SK-N-SH (cell line): ENCODE data around the gene POLR1E. TPM values are rescaled to one million over a fixed set of nuclear protein-coding genes. Genes with fewer than 3 reads are reported as not detected.

Experiments used
- CTCF ChIA-PET: fragments of 300-600, 350-600 bp; formaldehyde crosslinking; extraction: SDS; loops from one replicate; lab custom pipeline; 2021; lab: Yijun Ruan, JAX
- POLR2A ChIA-PET: fragments of 350-600 bp; sonication (Branson Sonifier 250); formaldehyde crosslinking; extraction: SDS; loops from one replicate; lab custom pipeline; 2020; ENCODE audit warnings: antibody characterized with exemption, inconsistent platforms; lab: Yijun Ruan, JAX
- DNase-seq: peaks from one replicate; pipeline ENCODE4 v3.0.0; 2012
- H2AFZ ChIP-seq: fragments of 200-600 bp; sonication (generic); 2 replicates; pipeline ENCODE4 v1.8.1; 2016; ENCODE audit warnings: antibody characterized with exemption, mild to moderate bottlenecking, low read depth
- H3F3A ChIP-seq: fragments of 200-600 bp; sonication (generic); replicated peaks from 2 replicates; pipeline ENCODE3; 2016; ENCODE audit warnings: antibody characterized with exemption, mild to moderate bottlenecking; ENCODE audit not compliant: insufficient read depth
- H3K27ac ChIP-seq, 2 experiments: fragments of 200-500 bp in 1 of 2; fragments of 200-600 bp in 1 of 2; sonication (Bioruptor generic) in 1 of 2; sonication (generic), shearing (Covaris generic) in 1 of 2; 2 replicates each; pipeline versions ENCODE4 v1.5.1 to v1.6.1; 2014 to 2016; ENCODE audit warnings: low read depth in 2 of 2, inconsistent platforms in 1 of 2, low read length in 1 of 2, mild to moderate bottlenecking in 1 of 2, mixed read lengths in 1 of 2
- H3K27me3 ChIP-seq: fragments of 200-600 bp; sonication (generic), shearing (Covaris generic); 2 replicates; pipeline ENCODE4 v1.6.1; 2016; ENCODE audit warnings: mixed run types; ENCODE audit not compliant: insufficient read depth
- H3K36me3 ChIP-seq, 2 experiments: fragments of 200-500 bp in 1 of 2; fragments of 200-600 bp in 1 of 2; sonication (Bioruptor generic) in 1 of 2; sonication (generic) in 1 of 2; replicated peaks in 1 of 2; 2 replicates each; pipeline versions ENCODE3 to v1.5.1; 2014 to 2016; ENCODE audit warnings: low read length in 1 of 2, mild to moderate bottlenecking in 1 of 2; ENCODE audit not compliant: insufficient read depth in 2 of 2, control insufficient read depth in 1 of 2
- H3K4me1 ChIP-seq, 2 experiments: fragments of 200-500 bp in 1 of 2; fragments of 200-600 bp in 1 of 2; sonication (Bioruptor generic) in 1 of 2; sonication (generic), shearing (Covaris generic) in 1 of 2; 2 replicates each; pipeline versions ENCODE4 v1.5.1 to v1.6.1; 2014 to 2016; ENCODE audit warnings: low read depth in 1 of 2, low read length in 1 of 2, mixed run types in 1 of 2; ENCODE audit not compliant: insufficient read depth in 2 of 2, control insufficient read depth in 1 of 2
- H3K4me2 ChIP-seq: fragments of 200-600 bp; sonication (generic), shearing (Covaris generic); 2 replicates; pipeline ENCODE4 v1.6.1; 2017; ENCODE audit warnings: mixed run types
- H3K4me3 ChIP-seq, 2 experiments: fragments of 200-500 bp in 1 of 2; fragments of 200-600 bp in 1 of 2; sonication (Bioruptor generic) in 1 of 2; sonication (generic), shearing (Covaris generic) in 1 of 2; 2 replicates each; pipeline versions ENCODE4 v1.5.1 to v1.8.1; 2014 to 2016; ENCODE audit warnings: low read depth in 2 of 2, inconsistent platforms in 1 of 2, low read length in 1 of 2, mild to moderate bottlenecking in 1 of 2, mixed read lengths in 1 of 2, moderate library complexity in 1 of 2
- H3K79me2 ChIP-seq: fragments of 200-600 bp; sonication (generic); 2 replicates; pipeline ENCODE4 v1.8.1; 2017; ENCODE audit warnings: mild to moderate bottlenecking; ENCODE audit not compliant: insufficient read depth
- H3K9ac ChIP-seq: fragments of 200-600 bp; sonication (generic); 2 replicates; pipeline ENCODE4 v1.6.1; 2017; ENCODE audit warnings: mixed run types
- H3K9me2 ChIP-seq: fragments of 200-600 bp; sonication (generic); 2 replicates; pipeline ENCODE4 v1.6.1; 2017; ENCODE audit warnings: mixed run types
- H3K9me3 ChIP-seq: fragments of 200-600 bp; sonication (generic); 2 replicates; pipeline ENCODE4 v1.6.1; 2017; ENCODE audit warnings: mixed run types, mild to moderate bottlenecking, moderate library complexity
- H4K20me1 ChIP-seq: fragments of 200-600 bp; sonication (generic); 2 replicates; pipeline ENCODE4 v1.6.1; 2017; ENCODE audit warnings: mild to moderate bottlenecking, mixed run types; ENCODE audit not compliant: insufficient read depth
- EP300 ChIP-seq, 2 experiments: IDR thresholded peaks; 2 replicates each; pipeline versions ENCODE4 v1.4.0 to v1.6.1; 2012; ENCODE audit warnings: borderline replicate concordance in 1 of 2, low read depth in 1 of 2, low read length in 1 of 2
- EZH2phosphoT487 ChIP-seq: fragments of 200-600 bp; sonication (generic); IDR thresholded peaks from 2 replicates; pipeline ENCODE4 v1.6.1; 2017; ENCODE audit warnings: low read depth, mixed run types, mild to moderate bottlenecking, antibody characterized with exemption, moderate library complexity, borderline replicate concordance
- FOXJ3 ChIP-seq: sonication (generic); formaldehyde crosslinking; IDR thresholded peaks from 2 replicates; pipeline ENCODE4 v1.5.1; 2020; ENCODE audit warnings: mild to moderate bottlenecking, missing genetic modification reagents
- GABPA ChIP-seq: IDR thresholded peaks from 2 replicates; pipeline ENCODE4 v1.4.0; 2012; ENCODE audit warnings: low read depth, mild to moderate bottlenecking
- GATA2 ChIP-seq: sonication (generic); formaldehyde crosslinking; IDR thresholded peaks from 2 replicates; pipeline ENCODE4 v1.5.0; 2020; ENCODE audit warnings: mild to moderate bottlenecking, missing genetic modification reagents
- MEF2A ChIP-seq: IDR thresholded peaks from 2 replicates; pipeline ENCODE4 v1.4.0; 2012; ENCODE audit warnings: low read depth, borderline replicate concordance
- NRF1 ChIP-seq: IDR thresholded peaks from 2 replicates; pipeline ENCODE4 v1.6.1; 2012; ENCODE audit warnings: low read depth, mild to moderate bottlenecking, low read length
- POLR2AphosphoS5 ChIP-seq: IDR thresholded peaks from 2 replicates; pipeline ENCODE4 v1.6.1; 2012; ENCODE audit warnings: low read depth, low read length
- RFX5 ChIP-seq: IDR thresholded peaks from 2 replicates; pipeline ENCODE4 v1.6.1; 2012; ENCODE audit warnings: mild to moderate bottlenecking, improper control_type of control experiment, low read length
- RXRA ChIP-seq: IDR thresholded peaks from 2 replicates; pipeline ENCODE4 v1.4.0; 2012; ENCODE audit warnings: low read depth, mild to moderate bottlenecking, borderline replicate concordance
- SMC3 ChIP-seq: IDR thresholded peaks from 2 replicates; pipeline ENCODE4 v1.6.1; 2012; ENCODE audit warnings: low read depth, low read length, improper control_type of control experiment
- TAF1 ChIP-seq: IDR thresholded peaks from 2 replicates; pipeline ENCODE4 v1.6.1; 2012; ENCODE audit warnings: low read depth, mild to moderate bottlenecking, low read length, moderate library complexity, borderline replicate concordance
- TEAD4 ChIP-seq: IDR thresholded peaks from 2 replicates; pipeline ENCODE4 v1.4.0; 2012; ENCODE audit warnings: mild to moderate bottlenecking, borderline replicate concordance; ENCODE audit not compliant: insufficient read depth
- WGBS: methylation state at CpG from one replicate; pipeline ENCODE4 v1.1.6; 2017; ENCODE audit warnings: low lambda C conversion rate; 5-methylcytosine and 5-hydroxymethylcytosine counted together
- polyA plus RNA-seq, 3 experiments: library from polyadenylated mRNA; depleted of rRNA; stranded (reverse); fragments of >200 nt; gene quantifications; 2 replicates each; pipeline ENCODE4 v1.2.3, GENCODE V29; 2012
- TF ChIP-seq, protein P1 (sequence below): IDR thresholded peaks from 2 replicates; pipeline ENCODE4 v1.4.0; 2012; ENCODE audit warnings: low read depth
- TF ChIP-seq, protein P2 (sequence below): IDR thresholded peaks from 2 replicates; pipeline ENCODE4; 2012
- TF ChIP-seq, protein P3 (sequence below): IDR thresholded peaks from 2 replicates; pipeline ENCODE4 v1.4.0; 2012; ENCODE audit warnings: low read depth, borderline replicate concordance

The POLR1E gene
- polyA plus RNA-seq, 1 of the 3 experiments (the other 2 are of a cell fraction): 38.8 TPM

DNA sequence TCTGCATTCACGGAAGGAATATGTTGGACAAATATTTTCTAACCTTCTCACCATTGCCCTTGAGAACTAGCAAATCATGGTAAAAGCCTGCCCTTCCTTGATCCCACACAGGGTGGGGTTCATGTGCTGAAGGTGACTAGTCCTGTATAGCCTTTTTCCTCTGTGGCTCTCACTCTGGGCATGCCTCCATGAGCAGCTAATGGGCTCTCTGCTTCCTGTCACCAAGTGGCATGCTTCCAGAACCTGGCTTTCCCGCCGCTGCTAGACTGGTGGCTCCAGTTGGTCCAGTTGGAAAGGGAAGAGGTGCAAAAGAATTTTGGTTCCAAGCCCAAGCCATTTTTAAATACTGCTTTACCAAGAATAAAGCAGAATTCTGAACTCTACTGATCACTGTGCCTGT lies 54.9 kb downstream of the POLR1E start (continued):
- TF ChIP-seq, protein P1, sequence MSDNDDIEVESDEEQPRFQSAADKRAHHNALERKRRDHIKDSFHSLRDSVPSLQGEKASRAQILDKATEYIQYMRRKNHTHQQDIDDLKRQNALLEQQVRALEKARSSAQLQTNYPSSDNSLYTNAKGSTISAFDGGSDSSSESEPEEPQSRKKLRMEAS: no peak
- TF ChIP-seq SMC3 (no peak), TEAD4 (no peak), FOXJ3 (CRISPR knock-in tag) (no peak), GATA2 (no peak), RXRA (no peak), EZH2phosphoT487 (no peak)

DNA sequence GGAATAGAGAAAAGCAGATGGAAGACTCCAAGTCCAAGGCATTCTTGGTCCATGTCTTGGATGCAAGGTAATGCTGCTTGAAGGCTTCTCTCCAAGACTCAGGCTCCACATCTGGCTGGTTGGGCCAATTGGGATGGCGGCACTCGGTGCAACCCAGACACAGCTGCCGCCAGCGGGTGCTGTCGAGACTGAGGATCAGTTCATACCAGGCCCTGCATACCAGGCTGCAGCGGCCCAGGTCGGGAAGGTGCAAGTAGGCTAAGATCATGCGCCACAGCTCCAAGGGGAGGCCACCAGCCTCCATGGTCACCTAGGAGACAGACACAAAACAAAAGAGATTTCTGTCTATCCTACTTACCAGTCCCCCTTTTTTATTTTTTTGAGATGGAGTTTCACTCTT lies 55.7 kb downstream of the POLR1E start:
- Histone ChIP-seq H3K4me3 (no peak overlapping the region), H3K4me1 (no peaks in the 10 kb centered on the region), H2AFZ (no peak overlapping the region), H3K36me3 (peaks cover 6 to 17% of the 10 kb centered on the region in 2 experiments), H3K9ac (no peak overlapping the region), H4K20me1 (no peaks in the 10 kb centered on the region), H3F3A (no peaks in the 10 kb centered on the region), H3K4me2 (no peak overlapping the region), H3K27me3 (no peaks in the 10 kb centered on the region), H3K9me2 (no peaks in the 10 kb centered on the region), H3K27ac (no peak overlapping the region), H3K79me2 (no peaks in the 10 kb centered on the region), H3K9me3 (no peaks in the 10 kb centered on the region)
- POLR2A ChIA-PET: no interaction called here
- DNase-seq: no peak
- WGBS: 100% methylated on average over 2 of the region's 8 CpGs
- TF ChIP-seq, protein P2, sequence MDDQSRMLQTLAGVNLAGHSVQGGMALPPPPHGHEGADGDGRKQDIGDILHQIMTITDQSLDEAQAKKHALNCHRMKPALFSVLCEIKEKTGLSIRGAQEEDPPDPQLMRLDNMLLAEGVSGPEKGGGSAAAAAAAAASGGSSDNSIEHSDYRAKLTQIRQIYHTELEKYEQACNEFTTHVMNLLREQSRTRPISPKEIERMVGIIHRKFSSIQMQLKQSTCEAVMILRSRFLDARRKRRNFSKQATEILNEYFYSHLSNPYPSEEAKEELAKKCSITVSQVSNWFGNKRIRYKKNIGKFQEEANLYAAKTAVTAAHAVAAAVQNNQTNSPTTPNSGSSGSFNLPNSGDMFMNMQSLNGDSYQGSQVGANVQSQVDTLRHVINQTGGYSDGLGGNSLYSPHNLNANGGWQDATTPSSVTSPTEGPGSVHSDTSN: no peak
- TF ChIP-seq, protein P3, sequence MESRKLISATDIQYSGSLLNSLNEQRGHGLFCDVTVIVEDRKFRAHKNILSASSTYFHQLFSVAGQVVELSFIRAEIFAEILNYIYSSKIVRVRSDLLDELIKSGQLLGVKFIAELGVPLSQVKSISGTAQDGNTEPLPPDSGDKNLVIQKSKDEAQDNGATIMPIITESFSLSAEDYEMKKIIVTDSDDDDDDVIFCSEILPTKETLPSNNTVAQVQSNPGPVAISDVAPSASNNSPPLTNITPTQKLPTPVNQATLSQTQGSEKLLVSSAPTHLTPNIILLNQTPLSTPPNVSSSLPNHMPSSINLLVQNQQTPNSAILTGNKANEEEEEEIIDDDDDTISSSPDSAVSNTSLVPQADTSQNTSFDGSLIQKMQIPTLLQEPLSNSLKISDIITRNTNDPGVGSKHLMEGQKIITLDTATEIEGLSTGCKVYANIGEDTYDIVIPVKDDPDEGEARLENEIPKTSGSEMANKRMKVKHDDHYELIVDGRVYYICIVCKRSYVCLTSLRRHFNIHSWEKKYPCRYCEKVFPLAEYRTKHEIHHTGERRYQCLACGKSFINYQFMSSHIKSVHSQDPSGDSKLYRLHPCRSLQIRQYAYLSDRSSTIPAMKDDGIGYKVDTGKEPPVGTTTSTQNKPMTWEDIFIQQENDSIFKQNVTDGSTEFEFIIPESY: no peak
- no peak for TF ChIP-seq GABPA
- TF ChIP-seq EP300 (IDR thresholded peaks at IDR 0.05; ENCODE audit: borderline replicate concordance in 1 of 2, low read depth in 1 of 2, low read length in 1 of 2): no peak
- no peak for TF ChIP-seq NRF1
- TF ChIP-seq GATA2: no peak
- TF ChIP-seq RFX5: no peak
- TF ChIP-seq MEF2A: no peak
- TF ChIP-seq TAF1: no peak
- TF ChIP-seq, protein P1: no peak
- TF ChIP-seq POLR2AphosphoS5: no peak
- CTCF ChIA-PET: no interaction called here
